ENCODE measurements around the gene COX19.
A peak's percentile ranks its signal among the peaks of the same experiment; 100 is the strongest.

Gene COX19

DNA sequence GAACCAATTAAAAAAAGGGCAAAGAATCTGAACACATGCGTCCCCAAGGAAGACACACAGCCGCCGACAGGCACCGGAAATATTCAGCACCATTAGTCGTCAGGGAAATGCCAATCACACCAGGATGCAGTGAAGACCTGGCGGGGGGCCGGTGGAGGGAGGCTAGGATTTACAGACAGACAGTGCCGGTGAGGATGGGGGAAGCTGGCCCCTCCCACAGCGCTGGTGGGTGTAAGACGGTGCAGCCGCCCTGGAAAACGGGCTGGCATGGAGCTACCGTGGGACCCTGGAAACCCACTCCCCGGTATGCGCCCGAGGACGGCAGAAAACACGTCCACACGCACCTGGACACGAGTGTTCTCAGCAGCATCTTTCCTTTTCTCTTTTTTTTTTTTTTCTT, 16.1 kb downstream of the COX19 start:
- Histone ChIP-seq H3K4me2 (ENCODE audit: low read length) (no peak overlapping the region), H3K27ac (ENCODE audit: low read length) (no peak overlapping the region), H2AFZ (ENCODE audit: low read depth, low read length) (no peak overlapping the region), H4K20me1 (ENCODE audit: insufficient read depth, low read length) (no peaks in the 10 kb centered on the region), H3K4me3 (ENCODE audit: low read length) (no peak overlapping the region), H3K79me2 (ENCODE audit: low read length) (no peaks in the 10 kb centered on the region), H3K9me3 (ENCODE audit: insufficient read depth, low read length) (no peaks in the 10 kb centered on the region), H3K27me3 (ENCODE audit: low read depth, low read length) (peaks cover 10% of the 10 kb centered on the region), H3K4me1 (ENCODE audit: low read length) (peaks cover 24% of the 10 kb centered on the region; the same call in 1 of the 2 replicates), H3K9ac (ENCODE audit: low read length) (no peak overlapping the region), H3K36me3 (replicated peaks; ENCODE audit: low read depth, low read length) (no peaks in the 10 kb centered on the region)
- TF ChIP-seq EZH2phosphoT487 (IDR thresholded peaks at IDR 0.05; ENCODE audit: low read depth) = no peak
- TF ChIP-seq, protein P1, sequence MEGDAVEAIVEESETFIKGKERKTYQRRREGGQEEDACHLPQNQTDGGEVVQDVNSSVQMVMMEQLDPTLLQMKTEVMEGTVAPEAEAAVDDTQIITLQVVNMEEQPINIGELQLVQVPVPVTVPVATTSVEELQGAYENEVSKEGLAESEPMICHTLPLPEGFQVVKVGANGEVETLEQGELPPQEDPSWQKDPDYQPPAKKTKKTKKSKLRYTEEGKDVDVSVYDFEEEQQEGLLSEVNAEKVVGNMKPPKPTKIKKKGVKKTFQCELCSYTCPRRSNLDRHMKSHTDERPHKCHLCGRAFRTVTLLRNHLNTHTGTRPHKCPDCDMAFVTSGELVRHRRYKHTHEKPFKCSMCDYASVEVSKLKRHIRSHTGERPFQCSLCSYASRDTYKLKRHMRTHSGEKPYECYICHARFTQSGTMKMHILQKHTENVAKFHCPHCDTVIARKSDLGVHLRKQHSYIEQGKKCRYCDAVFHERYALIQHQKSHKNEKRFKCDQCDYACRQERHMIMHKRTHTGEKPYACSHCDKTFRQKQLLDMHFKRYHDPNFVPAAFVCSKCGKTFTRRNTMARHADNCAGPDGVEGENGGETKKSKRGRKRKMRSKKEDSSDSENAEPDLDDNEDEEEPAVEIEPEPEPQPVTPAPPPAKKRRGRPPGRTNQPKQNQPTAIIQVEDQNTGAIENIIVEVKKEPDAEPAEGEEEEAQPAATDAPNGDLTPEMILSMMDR (IDR thresholded peaks at IDR 0.05; ENCODE audit: low read depth, low read length) = no peak

DNA sequence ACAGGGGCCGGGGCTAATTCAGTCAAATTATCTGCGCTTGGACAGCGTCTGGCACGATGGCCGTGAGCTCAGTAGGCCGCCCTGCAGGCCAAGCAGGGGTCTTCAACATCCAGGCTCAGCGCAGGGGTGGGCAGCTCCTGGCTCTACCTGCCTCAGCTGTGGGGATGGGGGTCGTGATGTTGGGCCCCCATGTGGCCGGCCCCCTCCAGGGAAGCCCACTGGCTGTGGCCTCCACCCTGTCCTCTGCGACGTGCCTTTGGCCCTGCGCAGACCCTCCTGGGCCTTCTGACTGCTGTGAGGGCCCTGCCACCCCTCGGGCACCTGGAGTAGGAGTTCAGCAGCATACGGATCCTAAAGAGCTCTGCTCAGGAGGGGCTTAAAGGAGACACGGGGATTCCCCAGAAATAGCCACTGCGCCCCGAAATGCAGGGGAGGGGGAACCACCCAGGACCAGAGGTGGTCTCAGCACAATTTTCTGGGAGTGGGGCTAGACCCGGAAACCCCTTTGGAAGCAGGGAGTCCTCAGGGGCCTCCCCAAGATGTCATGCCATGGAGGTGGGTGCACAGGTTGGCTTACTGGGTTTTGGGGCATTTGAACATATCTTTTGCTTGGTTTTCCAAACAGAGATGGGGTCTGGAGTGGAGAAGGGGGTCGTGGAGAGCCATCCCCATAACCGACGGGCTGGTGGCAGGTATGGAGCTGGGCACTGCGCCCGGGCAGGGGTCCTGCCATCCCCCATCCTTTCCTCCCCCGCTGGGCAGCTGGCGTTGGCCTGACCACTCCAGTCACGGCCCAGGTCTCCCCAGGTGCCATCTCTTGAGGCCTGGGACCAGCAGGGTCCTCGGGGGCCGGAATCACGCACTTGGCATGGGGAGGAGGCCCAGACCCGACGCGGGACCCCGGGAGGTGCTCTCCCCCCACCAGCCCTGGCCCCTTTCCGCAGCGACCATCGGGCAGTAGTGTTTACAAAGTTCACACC, 16.8 kb downstream of the COX19 start:
- no peak for TF ChIP-seq EZH2phosphoT487 (IDR thresholded peaks at IDR 0.05; ENCODE audit: low read depth)
- TF ChIP-seq, protein P1 (IDR thresholded peaks at IDR 0.05; ENCODE audit: low read depth, low read length) = no peak
- no peak overlapping the region for H3K4me3 ChIP-seq (ENCODE audit: low read length)
- H3K36me3 ChIP-seq (replicated peaks; ENCODE audit: low read depth, low read length) = no peaks in the 10 kb centered on the region
- H3K4me1 ChIP-seq (ENCODE audit: low read length) = peaks cover 24% of the 10 kb centered on the region; the same call in 1 of the 2 replicates
- H3K4me2 ChIP-seq (ENCODE audit: low read length) = peak overlapping the region; percentile 9; the same call in 1 of the 2 replicates
- H3K27ac ChIP-seq (ENCODE audit: low read length) = no peak overlapping the region
- no peaks in the 10 kb centered on the region for H3K79me2 ChIP-seq (ENCODE audit: low read length)
- no peaks in the 10 kb centered on the region for H4K20me1 ChIP-seq (ENCODE audit: insufficient read depth, low read length)
- H2AFZ ChIP-seq (ENCODE audit: low read depth, low read length) = no peak overlapping the region
- no peak overlapping the region for H3K9ac ChIP-seq (ENCODE audit: low read length)
- H3K9me3 ChIP-seq (ENCODE audit: insufficient read depth, low read length) = no peaks in the 10 kb centered on the region
- peaks cover 10% of the 10 kb centered on the region for H3K27me3 ChIP-seq (ENCODE audit: low read depth, low read length)

DNA sequence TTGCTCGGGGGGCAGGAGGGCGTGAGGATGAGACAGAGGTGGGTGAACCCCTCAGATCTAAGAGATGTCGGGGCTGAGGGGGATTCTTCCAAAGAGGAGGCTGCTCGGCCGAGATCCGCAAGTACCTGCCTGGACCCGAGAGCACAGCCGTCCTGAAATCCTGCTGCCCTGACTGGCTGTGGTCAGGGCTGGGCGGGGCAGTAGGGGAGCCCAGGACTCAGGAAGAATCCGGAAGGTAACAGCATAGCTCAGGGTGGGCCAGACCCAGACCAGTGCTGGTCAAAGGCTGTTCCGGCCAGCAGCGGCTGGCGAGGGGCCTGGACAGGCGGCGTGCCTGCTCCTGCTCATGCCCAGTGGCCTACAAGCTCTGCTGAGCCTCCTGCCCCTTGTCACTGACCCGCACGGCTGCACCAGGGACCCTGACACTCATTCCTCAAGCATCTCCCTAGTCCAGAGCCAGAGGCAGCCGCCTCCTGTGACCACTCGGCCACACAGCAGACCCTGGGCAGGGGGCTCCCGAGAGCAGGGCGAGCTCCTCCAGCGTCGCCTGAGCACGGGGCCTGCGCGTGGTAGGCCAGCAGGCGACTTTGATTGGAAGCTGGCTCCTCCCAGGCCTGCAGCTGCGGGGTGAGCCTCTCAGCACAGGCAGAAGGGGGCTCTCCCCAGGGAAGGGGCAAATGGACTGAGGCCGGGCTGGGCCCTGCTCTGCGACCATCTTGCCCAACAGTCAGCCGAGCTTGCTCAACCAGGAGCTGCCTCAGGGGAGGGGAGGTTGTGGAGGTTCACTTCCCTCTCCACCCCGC, 17.7 kb downstream of the COX19 start:
- no peak for TF ChIP-seq EZH2phosphoT487 (IDR thresholded peaks at IDR 0.05; ENCODE audit: low read depth)
- TF ChIP-seq, protein P1 (IDR thresholded peaks at IDR 0.05; ENCODE audit: low read depth, low read length) = no peak
- peaks cover 10% of the 10 kb centered on the region for H3K27me3 ChIP-seq (ENCODE audit: low read depth, low read length)

DNA sequence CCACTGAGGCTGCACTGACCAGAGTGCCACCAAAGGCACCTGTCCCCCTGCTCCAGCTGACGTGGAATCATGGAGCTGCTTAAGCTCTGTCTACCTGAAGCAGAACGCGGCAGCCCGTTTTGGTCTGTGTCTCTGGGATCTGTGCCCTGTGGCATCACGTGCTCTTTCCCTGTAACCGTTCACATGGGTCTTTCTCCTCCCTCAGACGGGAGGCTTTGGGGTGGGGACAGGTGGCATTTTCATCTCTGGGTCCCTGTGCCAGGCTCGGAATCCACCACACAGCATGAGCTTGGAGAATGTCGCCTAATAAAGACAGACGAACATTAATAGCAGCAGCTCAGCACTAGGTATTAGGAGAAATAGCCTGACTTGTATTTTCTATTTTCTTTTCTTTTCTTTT, 19.3 kb downstream of the COX19 start:
- no peaks in the 10 kb centered on the region for H3K79me2 ChIP-seq (ENCODE audit: low read length)
- no peak overlapping the region for H3K27ac ChIP-seq (ENCODE audit: low read length)
- no peak overlapping the region for H2AFZ ChIP-seq (ENCODE audit: low read depth, low read length)
- no peak overlapping the region for H3K4me2 ChIP-seq (ENCODE audit: low read length)
- H3K4me1 ChIP-seq (ENCODE audit: low read length) = peaks cover 24% of the 10 kb centered on the region; the same call in 1 of the 2 replicates
- no peak for TF ChIP-seq EZH2phosphoT487 (IDR thresholded peaks at IDR 0.05; ENCODE audit: low read depth)
- TF ChIP-seq, protein P1 (IDR thresholded peaks at IDR 0.05; ENCODE audit: low read depth, low read length) = no peak
- no peak overlapping the region for H3K9ac ChIP-seq (ENCODE audit: low read length)
- H4K20me1 ChIP-seq (ENCODE audit: insufficient read depth, low read length) = no peaks in the 10 kb centered on the region
- H3K4me3 ChIP-seq (ENCODE audit: low read length) = no peak overlapping the region
- peaks cover 10% of the 10 kb centered on the region for H3K27me3 ChIP-seq (ENCODE audit: low read depth, low read length)
- H3K36me3 ChIP-seq (replicated peaks; ENCODE audit: low read depth, low read length) = no peaks in the 10 kb centered on the region
- no peaks in the 10 kb centered on the region for H3K9me3 ChIP-seq (ENCODE audit: insufficient read depth, low read length)

More for the DNA sequence above, 17.7 kb downstream of the COX19 start:
- H3K79me2 ChIP-seq (ENCODE audit: low read length) = no peaks in the 10 kb centered on the region
- H3K4me2 ChIP-seq (ENCODE audit: low read length) = peak overlapping the region; percentile 9; the same call in 1 of the 2 replicates
- no peaks in the 10 kb centered on the region for H4K20me1 ChIP-seq (ENCODE audit: insufficient read depth, low read length)
- H3K4me1 ChIP-seq (ENCODE audit: low read length) = peaks cover 24% of the 10 kb centered on the region; the same call in 1 of the 2 replicates
- no peak overlapping the region for H3K27ac ChIP-seq (ENCODE audit: low read length)
- no peaks in the 10 kb centered on the region for H3K9me3 ChIP-seq (ENCODE audit: insufficient read depth, low read length)
- no peak overlapping the region for H3K9ac ChIP-seq (ENCODE audit: low read length)
- H2AFZ ChIP-seq (ENCODE audit: low read depth, low read length) = no peak overlapping the region
- H3K4me3 ChIP-seq (ENCODE audit: low read length) = no peak overlapping the region
- no peaks in the 10 kb centered on the region for H3K36me3 ChIP-seq (replicated peaks; ENCODE audit: low read depth, low read length)

Measured in OCI-LY3 (cell line).